C4-2B (cell line): ENCODE measurements around the gene S100A7.

ENCODE experiments used
- CTCF ChIP-seq: fragments of 450-650 bp; conservative IDR thresholded peaks from 2 replicates; pipeline ENCODE4 v1.5.1; 2017; ENCODE audit warnings: mild to moderate bottlenecking
- ZFX ChIP-seq: fragments of 450-650 bp; IDR thresholded peaks from 2 replicates; pipeline ENCODE4 v1.6.1; 2017

GRCh38 chr1:153417136-153417888 is 43.1 kb downstream of the S100A7 start:
- no peak for TF ChIP-seq CTCF
- no peak for TF ChIP-seq ZFX
